NCI-H187 (cell line): ENCODE measurements around the gene RAB34.
"Not testable (repeated sequence)": the region's sequence is repeated elsewhere in the genome, so short reads cannot be mapped to it uniquely, and the experiment has no call there.

Source experiments
- DNase-seq, 2 experiments: peaks; one replicate each; lab custom pipeline; 2025; lab: John Stamatoyannopoulos, UW

RAB34 gene

GRCh38 chr17:28726627-28727491 is 9.2 kb upstream of the RAB34 start:
- peak; percentile 86 to 94 for DNase-seq

GRCh38 chr17:28726226-28726626 is 8.6 kb upstream of the RAB34 start, which contains the start of gene TLCD1:
TLCD1 (minus strand) TSS chr17:28726233; CDS start chr17:28726097, 136 bp downstream.
- peak; percentile 33 to 61 for DNase-seq

- peak; percentile 30 to 33 for DNase-seq
Measured at GRCh38 chr17:28725660-28726225, 8.1 kb upstream of the RAB34 start.

GRCh38 chr17:28725166-28725659 is 7.5 kb upstream of the RAB34 start:
- no peak for DNase-seq

DNA sequence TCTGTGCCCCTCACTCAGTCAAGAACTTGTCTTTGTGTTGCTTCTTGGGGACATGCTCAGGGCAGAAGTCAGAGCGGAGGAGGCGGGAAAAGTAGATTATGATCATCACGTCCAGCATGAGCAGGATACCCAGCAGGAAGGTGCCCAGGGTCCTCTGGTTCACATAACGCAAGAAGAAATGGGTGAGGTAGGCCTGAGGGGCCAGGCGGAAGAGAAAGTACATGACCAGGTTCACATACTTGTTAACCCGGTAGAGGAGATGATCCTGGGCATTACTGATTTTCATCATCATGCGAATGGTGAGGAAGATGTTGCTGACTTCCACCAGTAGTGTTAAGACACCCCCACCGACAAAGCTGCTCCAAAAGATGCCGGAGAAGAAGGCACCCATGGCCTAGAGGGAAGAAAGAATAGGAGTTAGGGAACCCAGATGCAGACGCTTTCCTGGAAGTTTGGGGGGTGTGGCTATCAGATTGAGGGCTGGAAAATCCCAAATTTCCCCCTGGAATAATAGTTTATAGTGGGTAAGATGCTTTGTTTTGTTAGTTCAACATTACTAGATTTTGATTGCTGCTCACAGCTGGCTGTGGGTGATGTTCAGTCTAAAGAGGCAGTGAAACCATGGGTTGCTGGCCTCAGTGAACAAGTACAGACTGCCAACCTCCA is 7.0 kb upstream of the RAB34 start:
- DNase-seq = no peak

DNA sequence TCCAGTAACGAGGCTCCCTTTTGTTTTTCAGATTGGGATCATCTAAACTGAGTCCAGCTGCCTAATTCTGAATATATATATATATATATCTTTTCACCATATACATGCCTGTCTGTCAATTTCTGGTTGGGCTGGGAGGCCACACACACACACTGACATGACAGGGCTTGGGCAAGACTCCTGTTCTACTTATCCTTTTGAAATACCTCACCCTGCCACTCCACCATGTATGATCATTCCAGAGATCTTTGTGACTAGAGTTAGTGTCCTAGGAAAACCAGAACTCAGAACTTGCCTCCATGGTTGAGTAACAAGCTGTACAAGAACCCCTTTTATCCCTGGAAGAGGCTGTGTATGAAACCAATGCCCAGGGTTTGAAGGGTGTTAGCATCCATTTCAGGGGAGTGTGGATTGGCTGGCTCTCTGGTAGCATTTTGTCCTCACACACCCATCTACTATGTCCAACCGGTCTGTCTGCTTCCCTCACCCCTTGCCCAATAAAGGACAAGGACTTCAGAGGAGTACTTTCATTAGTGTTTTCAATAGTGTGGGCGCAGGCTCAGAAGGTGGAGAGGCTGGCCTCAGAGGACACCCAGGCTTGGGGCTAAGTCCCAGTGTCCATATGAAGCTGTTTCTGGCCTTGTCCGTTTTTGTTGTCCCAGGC is 6.3 kb upstream of the RAB34 start:
- DNase-seq = not testable (repeated sequence)

DNA sequence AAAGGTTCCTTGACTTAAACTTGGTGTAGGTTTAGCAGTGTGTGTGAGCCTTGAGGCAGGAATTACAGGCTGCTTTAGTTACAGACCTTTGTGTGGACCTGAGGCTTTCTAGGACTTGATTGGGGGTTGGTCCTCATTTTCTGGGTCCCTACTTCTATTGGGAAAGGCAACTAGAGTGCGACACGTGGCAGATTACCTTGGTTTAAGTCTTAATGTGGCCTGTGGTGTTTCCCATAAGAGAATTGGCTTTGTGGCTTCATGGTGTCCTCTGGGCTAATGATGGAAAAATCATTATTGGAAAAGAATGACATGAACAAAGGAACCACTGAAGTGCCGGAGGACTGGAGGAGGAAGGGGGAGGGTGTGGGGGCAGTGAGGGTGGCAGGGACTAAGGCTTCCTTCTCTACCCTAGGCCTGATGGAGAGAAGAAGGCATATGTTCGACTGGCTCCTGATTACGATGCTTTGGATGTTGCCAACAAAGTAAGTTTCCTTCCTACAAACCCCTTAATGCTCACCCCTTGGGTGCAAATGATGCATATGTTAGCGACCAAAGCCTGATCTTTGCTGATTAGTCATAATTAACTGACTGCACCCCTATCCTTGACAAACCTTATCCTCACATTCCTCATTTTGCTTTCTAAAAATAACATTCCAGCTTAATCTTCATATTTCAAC is 5.6 kb upstream of the RAB34 start:
- no peak for DNase-seq

GRCh38 chr17:28722417-28723158 is 4.9 kb upstream of the RAB34 start:
- no peak for DNase-seq

- not testable (repeated sequence) for DNase-seq
Measured at GRCh38 chr17:28720997-28721329, 3.3 kb upstream of the RAB34 start.

DNA sequence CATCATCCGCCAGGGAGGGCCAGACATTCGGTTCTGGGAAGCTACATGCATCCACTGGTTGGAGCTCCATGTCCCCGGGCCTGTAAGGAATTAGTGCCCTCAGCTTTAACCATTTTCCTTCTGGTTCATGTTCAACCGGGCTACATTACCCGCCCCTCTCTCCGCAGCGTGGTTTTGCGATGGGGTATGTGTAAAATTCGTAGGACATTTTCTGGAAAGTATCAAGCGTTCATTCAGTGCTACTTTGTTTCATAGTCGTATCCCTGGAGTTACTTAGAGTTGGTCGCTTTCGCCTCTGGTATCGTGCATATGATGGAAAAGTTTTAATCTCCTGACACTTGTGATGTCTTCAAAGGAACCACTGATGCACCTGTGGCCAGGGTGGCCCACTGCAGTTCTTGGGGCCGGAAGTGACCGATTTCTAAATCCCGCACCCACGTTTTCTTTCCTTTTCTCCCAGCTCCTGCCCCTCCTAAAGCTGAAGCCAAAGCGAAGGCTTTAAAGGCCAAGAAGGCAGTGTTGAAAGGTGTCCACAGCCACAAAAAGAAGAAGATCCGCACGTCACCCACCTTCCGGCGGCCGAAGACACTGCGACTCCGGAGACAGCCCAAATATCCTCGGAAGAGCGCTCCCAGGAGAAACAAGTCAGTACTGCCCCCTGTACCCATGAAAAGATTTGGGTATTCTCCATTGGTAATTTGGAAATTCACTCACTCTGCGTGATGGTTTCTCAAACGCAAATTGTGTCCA is 2.8 kb upstream of the RAB34 start:
- DNase-seq = no peak

- no peak for DNase-seq
Measured at GRCh38 chr17:28719021-28719433, 1.4 kb upstream of the RAB34 start.

DNA sequence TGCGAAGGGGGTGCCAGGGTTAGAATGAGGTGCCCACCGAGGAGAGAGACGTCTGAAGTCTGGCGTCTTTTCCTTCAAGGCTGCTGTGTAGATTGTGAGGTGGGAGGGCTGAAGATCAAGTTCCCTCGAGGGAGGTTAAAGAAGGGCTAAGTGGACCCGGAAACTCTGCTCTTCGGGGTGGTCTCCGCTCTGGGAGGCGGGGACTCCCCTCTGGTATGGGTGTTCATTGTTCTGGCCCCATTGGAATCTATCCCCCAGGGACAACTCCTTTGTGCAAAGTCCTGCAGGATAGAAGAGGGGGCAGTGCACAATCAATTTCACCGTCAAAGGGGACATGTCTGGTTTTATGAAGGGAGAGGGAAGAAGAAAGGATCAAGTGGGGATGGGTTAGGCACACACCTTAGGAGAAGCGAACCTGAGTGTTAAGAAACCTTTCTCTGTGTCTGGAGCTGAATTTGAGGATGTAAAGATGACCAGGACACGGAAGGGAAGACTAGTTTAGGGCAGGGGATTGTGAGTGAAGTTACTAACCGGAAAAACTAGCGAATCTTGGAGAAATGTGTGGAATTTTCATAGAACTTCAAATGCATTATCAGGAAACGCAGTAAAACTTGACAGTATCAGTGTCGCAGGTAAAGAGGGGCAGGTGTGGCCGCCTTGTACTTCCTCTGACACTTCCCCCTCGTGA is 809 bp upstream of the RAB34 start:
- no peak for DNase-seq

DNA sequence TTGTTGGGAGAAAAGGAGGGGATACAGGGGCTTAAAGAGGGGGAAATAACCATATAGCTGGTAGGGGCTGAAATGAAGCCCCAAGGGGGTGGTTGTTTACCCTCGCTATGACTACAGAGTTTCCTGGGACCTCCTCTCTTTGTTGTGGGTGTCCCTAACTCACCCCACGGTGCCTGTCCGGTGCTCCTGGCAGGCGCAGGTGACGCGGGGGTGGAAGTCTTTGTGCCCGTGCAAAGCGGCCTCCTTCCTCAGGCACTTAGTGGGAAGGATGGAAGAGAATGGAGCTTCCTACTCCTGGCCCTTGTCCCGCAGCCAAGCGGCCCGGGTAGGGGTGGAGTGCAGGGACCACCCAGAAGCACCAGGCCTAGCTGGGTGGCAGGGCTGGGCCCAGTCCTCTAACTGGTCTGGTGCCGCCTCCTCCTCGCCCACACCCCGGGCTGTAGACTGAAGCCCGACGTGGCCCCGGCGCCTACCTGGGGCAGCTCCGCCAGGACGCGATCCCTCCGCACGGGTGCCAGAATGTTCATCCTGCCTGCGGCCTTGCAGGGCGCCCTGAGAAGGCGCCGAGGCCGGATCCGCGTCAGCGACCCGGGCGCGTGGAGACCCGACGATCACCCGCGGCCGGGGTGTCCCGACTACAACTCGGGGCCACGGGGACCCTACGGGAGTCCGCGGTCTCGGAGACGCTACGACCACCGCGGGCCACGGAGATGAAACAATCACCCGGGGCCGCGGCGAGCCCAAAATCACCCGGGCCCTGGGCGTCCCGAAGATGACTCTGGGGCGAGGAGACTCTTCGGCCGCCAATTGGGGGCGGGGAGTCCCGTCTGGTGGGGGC is 709 bp downstream of the RAB34 start:
- DNase-seq = no peak

DNA sequence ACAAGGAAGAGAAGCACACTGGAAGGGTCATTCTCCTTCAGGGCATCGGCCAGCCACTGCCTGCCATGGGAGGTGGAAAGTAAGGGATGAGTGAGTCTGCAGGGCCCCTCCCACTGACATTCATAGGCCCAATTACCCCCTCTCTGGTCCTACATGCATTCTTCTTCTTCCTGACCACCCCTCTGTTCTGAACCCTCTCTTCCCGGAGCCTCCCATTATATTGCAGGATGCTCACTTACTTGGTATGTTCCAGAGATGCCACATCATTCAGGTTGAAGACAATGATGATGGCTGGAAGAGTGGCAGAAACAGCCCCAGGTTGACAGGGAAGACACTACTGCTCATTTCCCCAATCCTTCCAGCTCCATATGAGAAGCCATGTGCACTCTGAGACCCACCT is 2.5 kb downstream of the RAB34 start:
- DNase-seq = no peak

DNA sequence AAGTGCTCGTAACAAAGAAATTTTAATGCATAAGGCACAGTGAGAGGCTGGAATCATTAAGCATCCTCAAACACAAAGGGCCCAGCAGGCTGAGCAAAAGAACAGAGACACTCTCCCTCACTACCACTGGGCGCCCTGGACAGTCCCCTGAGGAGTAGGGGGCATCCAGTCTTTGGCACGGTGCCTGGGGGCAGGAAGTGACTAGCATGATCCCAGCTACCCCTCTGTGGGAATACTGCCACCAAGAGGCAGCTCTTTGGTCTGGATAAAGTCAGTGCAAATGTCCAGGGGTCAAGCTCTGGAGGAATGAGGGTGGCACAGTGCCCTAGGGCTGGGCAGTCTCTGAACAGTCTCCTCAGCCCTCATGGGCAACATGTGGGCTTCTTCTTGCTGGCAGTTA is 3.4 kb downstream of the RAB34 start:
- no peak for DNase-seq

DNA sequence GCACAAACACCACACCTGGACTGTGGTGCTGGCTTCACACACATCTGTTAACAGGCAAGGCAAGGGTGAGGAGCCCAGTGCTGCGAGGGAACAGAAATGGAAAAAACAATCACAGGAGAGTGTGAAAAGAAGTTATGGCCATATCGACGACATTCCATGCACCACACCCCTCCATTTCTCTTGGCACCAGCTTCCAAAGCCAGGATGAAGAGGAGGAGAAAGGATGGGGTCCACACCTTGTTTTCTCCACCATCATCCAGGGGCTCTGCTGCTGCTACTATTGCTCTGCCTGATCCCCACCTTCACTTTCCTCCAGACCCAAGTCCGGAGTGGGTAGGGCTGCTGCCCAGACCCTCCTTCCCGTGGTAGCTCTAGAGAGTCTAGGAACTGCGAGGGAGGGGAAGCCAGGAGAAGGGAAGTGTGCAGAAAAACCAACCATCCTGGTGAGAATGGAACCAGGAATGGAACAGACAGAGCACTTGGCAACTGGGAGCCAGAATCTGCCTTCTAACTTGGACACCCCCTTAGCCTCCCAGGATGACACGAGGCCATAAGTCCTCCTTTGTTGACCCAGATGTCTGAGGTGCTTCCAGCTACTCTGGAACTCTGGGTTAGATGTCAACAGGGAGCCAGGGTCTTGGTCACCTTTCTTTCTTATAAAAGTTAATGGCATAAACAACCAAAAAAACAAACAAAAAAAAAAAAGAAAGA is 4.8 kb downstream of the RAB34 start:
- DNase-seq = no peak

DNA sequence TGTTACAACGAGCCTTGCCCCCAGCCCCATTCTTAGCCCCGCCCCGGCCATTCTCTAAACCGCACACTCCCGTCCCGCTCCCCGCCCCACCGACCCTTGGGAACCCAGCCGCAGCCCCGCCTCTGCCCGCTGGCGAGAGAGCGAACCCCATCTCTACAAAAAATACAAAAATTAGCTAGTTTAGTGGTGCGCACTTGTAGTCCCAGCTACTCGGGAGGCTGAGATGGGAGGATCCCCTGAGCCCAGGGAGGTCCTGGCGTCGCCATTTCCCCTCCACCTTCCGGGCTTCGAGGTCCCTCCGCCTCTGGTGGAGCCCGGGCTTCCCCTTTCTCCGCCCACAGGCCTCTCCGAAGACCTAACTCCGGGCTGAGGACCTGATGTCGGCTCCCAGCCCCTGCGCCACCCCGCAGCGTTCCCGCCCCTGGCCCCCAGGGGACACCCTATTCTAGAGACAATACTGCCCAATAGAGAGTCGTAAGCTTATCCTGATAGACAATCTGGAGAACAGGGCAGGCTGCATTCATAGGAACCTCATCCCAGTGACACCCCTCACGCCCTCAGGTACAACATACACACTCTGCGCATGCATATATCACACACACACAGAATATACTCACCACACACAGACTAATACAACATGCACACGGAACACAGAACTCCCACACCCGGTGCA is 5.5 kb downstream of the RAB34 start:
- no peak for DNase-seq

GRCh38 chr17:28711723-28712031 is 6.0 kb downstream of the RAB34 start, which contains the start of gene PROCA1:
PROCA1 (minus strand) TSS chr17:28711888; CDS start chr17:28711660, 228 bp downstream.
- no peak for DNase-seq
